NCI-H82 (cell line): ENCODE measurements around the gene EPPIN.
"Not testable (repeated sequence)": the region's sequence is repeated elsewhere in the genome, so short reads cannot be mapped to it uniquely, and the experiment has no call there.

Experiments
- DNase-seq: peaks from one replicate; lab custom pipeline; 2025; lab: John Stamatoyannopoulos, UW

EPPIN gene

GRCh38 chr20:45547206-45547770 is at the start of gene EPPIN:
Gene EPPIN (minus strand): TSS chr20:45547401. CDS start chr20:45547357, 44 bp downstream.
- DNase-seq, result no peak

GRCh38 chr20:45595235-45595634 is 48.0 kb upstream of the EPPIN start:
- no peak for DNase-seq

GRCh38 chr20:45593498-45593897 is 46.3 kb upstream of the EPPIN start:
- no peak for DNase-seq

- peak; percentile 89 for DNase-seq
These were observed 45.5 kb upstream of the EPPIN start for GRCh38 chr20:45592574-45593189.

GRCh38 chr20:45589725-45590124 is 42.5 kb upstream of the EPPIN start:
- DNase-seq, result no peak

GRCh38 chr20:45588800-45589199 is 41.6 kb upstream of the EPPIN start:
- no peak for DNase-seq

GRCh38 chr20:45585986-45586385 is 38.8 kb upstream of the EPPIN start:
- not testable (repeated sequence) for DNase-seq

- DNase-seq, result not testable (repeated sequence)
These were observed 37.1 kb upstream of the EPPIN start for GRCh38 chr20:45584294-45584693.

- DNase-seq, result no peak
These were observed 36.3 kb upstream of the EPPIN start for GRCh38 chr20:45583502-45583901.

GRCh38 chr20:45581702-45582101 is 34.5 kb upstream of the EPPIN start:
- no peak for DNase-seq

- no peak for DNase-seq
These were observed 32.0 kb upstream of the EPPIN start, which contains the start of gene WFDC8 for GRCh38 chr20:45579184-45579583. Gene WFDC8 (minus strand): TSS chr20:45579284. CDS start chr20:45579247, 37 bp downstream.

GRCh38 chr20:45578231-45578630 is 31.0 kb upstream of the EPPIN start:
- DNase-seq, result no peak

- DNase-seq, result no peak
These were observed 29.8 kb upstream of the EPPIN start for GRCh38 chr20:45576995-45577394.

GRCh38 chr20:45575931-45576330 is 28.7 kb upstream of the EPPIN start:
- DNase-seq, result no peak

- DNase-seq, result not testable (repeated sequence)
These were observed 22.4 kb upstream of the EPPIN start for GRCh38 chr20:45569650-45570049.

GRCh38 chr20:45564760-45565276 is 17.6 kb upstream of the EPPIN start:
- no peak for DNase-seq

GRCh38 chr20:45555198-45555597 is 8.0 kb upstream of the EPPIN start:
- no peak for DNase-seq

- no peak for DNase-seq
These were observed 5.3 kb upstream of the EPPIN start for GRCh38 chr20:45552456-45552855.

- DNase-seq, result no peak
These were observed 3.6 kb upstream of the EPPIN start for GRCh38 chr20:45550765-45551164.

GRCh38 chr20:45548410-45548809 is 1.2 kb upstream of the EPPIN start:
- no peak for DNase-seq

- DNase-seq, result peak; percentile 67
These were observed 1.3 kb downstream of the EPPIN start for GRCh38 chr20:45545754-45546453.

GRCh38 chr20:45545351-45545750 is 1.9 kb downstream of the EPPIN start:
- DNase-seq, result no peak

- no peak for DNase-seq
These were observed 7.8 kb downstream of the EPPIN start, which contains the start of gene WFDC6 for GRCh38 chr20:45539382-45539781. Gene WFDC6 (minus strand): TSS chr20:45539482. CDS start chr20:45539407, 75 bp downstream.
